GM19328 (cell line): ENCODE measurements around the gene NUP98.
"Not testable (repeated sequence)": the region's sequence is repeated elsewhere in the genome, so short reads cannot be mapped to it uniquely, and the experiment has no call there.

Experiments used
- ATAC-seq: cut with Tn5 transposase; IDR thresholded peaks from one replicate; pipeline ENCODE4 v1.9.1; 2021; ENCODE audit warnings: mild to moderate bottlenecking, moderate library complexity; ENCODE audit not compliant: unreplicated experiment

Gene NUP98

DNA sequence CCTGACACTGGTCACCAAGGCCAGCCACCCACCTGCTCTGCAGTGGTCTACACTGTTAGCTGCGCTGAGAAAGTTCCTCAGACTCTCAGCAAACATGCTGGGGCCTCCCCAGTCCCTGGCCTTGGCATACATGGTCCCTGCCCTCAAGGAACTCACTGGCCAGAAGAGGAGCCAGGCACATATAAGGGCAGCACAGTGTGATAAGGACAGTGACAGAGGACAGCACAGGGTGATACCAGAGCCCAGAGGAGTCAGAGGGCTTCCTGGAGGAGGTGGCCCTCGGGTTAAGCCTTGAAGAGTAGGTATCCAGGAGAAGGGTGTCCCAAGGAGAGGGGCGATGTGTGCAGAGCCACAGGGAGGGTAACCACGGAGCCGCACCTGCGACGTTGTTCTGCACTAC, 151.8 kb downstream of the NUP98 start:
- ATAC-seq: no peak

DNA sequence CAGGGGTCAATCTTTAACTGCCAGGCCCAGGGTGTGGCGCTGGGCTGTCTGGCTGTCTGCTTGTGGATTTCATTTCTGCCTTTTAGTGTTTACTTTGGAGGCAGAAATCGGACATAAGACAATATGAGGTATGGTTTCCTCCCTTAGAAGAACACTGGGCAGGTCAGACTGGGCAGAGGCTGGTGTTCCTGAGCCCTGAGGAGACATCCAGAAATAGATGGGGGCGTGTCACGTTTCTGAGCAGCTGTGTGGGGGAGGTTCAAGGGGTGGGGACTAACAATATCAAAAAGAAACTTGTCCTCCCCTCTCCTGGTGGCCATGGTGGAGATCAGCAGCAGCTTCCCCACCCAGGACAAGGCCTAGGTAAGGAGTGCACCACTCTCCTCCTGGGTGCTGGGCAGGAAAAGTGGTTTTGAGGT, 152.5 kb downstream of the NUP98 start, which contains the start of gene ART1:
Gene ART1 (plus strand): TSS at position 312 of the 419 bp plus-strand sequence. CDS start 14,086 bp downstream, outside the sequence.
- no peak for ATAC-seq

DNA sequence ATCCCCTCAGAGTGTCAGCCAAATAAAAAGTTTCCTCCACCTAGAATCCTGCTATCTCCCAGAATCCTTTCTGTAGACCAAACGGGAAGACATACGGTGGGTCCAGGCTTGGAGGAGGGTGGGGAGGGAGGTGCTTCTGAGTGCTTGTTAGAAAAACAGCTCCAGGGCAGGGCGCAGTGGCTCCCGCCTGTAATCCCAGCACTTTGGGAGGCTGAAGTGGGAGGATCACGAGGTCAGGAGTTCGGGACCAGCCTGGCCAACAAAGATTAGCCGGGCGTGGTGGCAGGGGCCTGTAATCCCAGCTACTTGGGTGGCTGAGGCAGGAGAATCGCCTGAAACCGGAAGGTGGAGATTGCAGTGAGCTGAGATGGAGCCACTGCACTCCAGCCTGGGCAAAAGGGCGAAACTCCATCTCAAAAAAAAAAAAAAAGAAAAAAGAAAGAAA, 154.2 kb downstream of the NUP98 start:
- ATAC-seq: not testable (repeated sequence)

DNA sequence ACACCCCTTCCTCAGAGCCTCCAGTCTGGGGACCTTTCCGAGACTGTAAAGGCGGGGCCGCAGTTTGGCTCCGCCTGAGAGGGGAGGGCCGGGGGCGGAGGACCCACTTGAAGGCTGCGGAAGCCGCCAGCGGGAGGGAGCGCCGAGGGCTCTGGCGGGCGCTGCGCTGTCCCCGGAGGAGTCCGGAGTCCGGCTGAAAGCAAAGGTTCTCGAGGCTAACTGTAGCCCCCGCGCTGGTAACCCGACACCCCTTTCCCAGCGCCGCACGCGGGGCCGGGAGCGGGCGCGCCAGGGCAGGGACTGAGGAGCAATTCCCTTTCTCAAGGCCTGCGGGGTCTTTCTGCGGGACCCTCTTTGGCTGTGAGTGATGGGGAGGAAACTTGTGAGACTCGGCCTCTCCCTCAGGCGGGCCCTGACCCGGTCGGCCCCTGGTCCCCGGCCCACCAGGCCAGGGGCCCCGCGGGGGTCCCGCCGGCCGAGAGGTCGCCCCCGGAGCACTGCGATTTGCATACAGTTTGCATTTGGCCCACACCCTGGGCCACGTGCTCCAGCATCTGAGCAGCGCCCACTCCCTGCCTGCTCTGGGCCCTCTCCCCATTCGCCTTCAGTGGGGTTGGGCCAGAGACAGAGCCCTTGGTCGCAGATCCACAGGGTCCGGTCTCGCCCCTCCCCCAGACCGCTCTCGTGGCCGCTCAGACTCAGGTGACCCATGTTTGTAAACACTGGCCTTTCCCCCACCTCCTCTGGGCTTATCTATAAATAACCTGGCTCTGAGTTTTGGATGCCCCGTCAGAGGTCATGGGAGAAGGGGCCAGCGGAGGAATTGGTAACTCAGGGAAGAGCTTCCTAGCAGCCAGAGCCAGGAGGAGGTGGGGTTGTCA, 155.0 kb downstream of the NUP98 start:
- ATAC-seq: no peak

DNA sequence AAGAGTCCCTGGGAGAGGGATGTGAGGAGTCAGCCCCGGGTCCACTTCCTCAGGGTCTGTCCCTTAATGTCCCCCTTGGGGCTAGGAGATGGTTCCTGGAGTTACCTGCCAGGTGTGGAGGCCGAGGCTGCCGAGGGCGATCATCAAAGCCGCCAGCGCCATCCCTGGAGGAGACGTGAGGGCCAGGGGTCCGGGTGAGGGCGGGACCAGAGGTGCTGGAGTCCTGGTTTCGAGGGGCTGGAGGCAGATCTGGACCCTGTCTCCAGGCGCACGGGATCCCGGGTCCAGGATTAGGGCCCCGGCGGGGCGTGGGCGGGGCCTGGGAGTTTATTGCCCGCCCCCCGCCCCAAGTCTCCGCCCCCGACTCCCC, 155.7 kb downstream of the NUP98 start, which contains the start of gene ART5:
Gene ART5 (minus strand): TSS at position 292 of the 370 bp plus-strand sequence. CDS start 130 bp downstream, at position 162.
- no peak for ATAC-seq

DNA sequence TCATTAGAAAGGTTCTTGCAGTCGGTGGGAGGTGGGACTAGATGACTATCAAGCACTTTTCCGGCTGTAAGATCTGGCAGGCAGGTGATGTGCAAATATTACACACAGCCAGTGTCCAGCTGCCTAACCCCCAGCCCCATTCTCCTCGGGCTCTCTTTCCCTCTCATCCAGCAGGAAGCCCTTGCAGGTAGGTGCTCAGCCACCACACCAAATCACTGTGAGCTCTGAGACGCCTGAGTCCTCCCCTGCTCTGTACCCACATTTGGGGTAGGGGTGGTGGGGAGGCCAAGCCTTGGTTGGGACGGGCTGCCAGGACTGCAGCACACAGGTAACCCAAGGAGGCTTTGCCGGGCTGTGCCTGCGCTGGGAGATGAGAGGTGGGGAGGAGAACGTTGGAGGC, 156.2 kb downstream of the NUP98 start:
- ATAC-seq: no peak

DNA sequence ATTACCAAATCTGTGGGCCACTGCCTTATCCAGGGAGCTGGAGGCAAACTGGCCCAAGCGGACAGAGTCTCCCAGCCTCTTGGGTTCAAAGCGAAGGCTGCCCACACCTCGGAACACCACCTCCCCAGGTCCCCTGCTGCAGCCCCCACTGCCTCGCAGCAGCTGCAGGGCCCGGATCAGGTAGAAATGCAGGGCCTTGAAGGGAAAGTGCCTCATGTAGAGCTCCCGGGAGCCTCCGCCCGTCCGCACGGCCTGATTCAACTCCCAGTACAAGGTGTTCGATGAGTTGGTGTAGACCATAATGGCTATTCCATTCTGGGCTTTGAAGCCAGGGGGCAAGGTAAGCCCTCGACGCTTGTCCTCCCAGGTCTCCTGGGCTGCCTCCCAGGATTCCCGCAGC, 157.5 kb downstream of the NUP98 start:
- no peak for ATAC-seq

DNA sequence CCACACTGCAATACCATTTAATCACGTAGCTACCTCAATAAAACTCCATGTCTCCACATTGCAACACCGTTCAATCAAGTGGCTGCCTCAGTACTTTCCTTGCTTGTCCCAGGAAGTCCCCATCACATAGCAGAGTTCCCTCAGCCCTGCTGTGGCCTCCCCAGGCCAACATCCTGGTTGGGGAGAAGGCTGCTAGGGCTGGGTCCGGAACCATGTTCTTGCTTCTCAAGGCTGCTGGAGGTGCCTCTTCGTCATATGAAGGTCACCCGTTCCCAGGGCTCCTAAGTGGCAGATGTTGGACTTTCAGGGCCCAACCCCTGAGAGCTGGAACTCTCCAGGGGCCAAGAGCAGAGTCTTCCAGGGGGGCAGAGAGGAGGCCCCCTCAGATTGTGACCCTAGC, 158.8 kb downstream of the NUP98 start:
- ATAC-seq: no peak

DNA sequence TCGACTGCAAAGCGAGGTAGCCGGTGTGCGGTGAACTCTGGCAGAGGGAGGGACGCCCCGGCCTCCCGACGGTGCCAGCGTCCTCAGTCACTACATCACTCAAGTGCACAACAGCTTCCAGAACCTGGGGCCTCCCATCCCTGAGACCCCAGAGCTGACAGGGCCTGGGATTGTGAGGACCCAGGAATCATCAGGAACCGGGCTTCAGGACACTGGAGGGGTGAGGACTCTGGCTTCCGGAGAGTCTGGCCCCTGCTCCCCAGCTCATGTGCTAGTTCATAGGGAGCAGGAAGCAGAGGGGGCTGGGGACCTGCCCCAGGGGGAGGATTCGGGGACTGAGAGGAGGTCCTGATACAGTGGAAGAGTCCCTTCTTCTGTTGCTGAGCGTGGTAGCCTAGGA, 160.2 kb downstream of the NUP98 start:
- ATAC-seq: no peak

DNA sequence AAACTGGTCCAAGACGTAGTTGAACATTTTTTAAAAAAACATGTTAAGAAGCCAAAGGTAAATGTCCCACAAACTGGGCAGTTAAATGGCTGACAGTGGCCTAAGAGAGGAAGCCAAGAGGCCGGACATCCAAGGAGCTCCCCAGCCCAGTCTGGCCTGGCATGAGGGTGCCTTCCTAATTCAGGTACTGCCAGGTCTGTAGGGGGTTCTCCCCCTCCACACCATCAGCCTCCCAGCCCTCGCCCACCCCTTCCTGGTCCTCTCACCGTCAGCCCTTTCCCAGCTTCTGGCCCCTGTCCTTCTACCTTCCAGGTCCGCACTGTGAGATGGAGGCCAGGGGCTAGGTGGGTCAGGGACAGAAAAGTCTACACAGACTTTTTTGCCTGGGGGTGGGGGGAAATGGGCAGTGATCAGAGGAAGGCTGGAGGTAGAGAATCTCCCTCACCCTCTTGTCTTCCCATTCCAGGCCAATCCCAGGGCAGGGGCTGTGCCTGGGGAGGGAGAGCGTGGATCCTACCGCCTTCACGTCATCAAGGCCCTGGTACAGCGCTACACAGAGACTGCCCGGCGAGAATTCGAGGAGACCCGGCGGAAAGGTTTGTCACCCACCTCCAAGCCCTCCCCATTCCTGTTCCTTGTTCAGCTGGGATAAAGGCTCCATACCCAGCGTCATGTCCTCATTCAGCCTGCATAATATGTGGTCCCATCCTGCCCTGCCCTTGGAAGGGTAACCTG, 161.5 kb downstream of the NUP98 start:
- ATAC-seq: no peak

DNA sequence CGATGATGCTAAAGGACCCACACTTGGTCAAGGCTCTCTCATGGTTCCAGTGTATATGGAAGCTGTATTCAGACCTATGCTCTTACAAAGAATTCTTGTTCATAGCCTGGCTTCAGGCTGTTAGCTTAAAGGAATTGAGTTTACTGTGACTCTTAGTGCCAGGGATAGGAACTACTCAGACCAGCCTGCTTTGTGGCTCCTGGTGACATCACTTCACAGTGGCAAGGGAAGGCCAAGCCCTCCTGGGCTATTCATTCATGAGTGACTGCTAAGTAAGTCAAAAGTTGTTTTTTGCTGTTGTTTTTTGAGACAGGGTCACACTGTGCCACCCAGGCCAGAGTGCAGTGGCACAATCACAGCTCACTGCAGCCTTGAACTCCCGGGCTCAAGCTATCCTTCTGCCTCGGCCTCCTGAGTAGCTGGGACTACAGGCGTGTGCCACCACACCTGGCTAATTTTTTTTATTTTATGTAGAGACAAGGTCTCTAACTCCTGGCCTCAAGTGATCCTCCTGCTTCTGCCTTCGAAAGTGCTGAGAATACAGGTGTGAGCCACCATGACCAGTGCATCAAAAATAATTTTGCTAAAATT, 165.2 kb downstream of the NUP98 start:
- no peak for ATAC-seq

DNA sequence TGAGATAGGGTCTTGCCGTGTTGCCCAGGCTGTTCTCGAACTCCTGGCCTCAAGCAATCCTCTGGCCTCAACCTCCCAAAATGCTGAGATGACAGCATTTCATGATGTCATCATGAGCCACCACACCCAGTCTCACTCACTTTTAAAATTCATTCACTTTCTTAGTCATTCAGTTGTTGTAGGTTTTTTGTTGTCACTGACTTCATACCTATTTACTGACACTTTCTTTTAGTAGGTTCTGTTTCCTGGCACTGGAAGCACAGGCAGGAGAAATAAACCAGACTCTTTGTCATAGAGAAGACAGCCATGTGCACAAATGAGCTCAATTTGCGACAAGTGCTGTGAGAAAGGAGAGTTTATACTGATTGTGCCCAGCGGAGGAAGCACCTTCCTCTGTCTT, 166.0 kb downstream of the NUP98 start:
- no peak for ATAC-seq

DNA sequence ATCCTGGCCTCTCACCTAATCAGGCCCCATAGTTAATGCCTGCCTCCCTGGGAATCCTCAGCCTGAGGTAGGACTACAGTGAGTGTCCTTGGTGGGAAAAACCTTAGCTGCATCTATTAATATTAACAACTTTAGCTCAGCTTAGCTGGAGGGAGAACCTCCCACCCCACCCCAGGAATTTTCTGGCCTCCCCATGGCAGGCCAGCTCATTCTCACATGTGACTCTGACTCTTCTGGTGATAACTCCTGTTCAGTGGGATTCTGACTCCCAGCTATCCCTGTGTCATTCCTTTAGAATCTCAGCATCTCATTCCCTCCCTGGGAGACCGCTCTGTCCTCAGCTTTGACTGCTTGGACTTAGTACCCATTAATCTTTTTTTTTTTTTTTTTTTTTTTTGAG, 170.1 kb downstream of the NUP98 start:
- ATAC-seq: no peak

DNA sequence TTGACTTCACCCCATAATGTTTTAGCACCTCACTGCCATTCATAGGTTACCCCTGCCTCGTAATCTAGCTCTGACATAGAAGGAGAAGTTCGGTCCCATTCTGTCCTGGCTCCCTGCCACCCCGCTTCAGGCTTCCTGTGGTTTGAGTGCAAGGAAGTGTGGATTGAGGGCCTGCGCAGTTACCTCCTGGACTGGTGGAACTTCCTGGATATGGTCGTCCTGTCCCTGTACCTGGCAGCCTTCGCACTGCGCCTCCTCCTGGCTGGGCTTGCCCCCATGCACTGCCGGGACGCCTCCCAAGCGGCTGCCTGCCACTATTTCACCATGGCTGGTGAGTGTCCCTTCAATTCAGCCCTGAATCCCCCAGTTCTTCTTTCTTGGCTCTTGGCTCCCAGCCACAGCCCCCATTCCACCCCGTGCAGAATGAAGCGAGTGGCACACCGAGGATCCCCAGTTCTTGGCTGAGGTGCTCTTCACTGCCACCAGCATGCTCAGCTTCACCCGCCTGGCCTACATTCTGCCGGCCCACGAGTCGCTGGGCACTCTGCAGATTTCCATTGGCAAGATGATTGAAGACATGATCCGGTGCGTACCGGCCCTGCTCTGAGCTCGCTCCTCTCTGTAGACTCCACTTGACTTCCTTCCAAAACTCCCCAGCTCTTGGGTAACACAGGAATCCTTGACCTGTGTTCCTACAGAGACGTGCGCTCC, 170.9 kb downstream of the NUP98 start:
- no peak for ATAC-seq
